Fibroblast of villous mesenchyme (primary cell): ENCODE results near the gene TMSB15B. TPM values are rescaled to one million over a fixed set of nuclear protein-coding genes. Genes with fewer than 3 reads are reported as not detected.
"Not testable (repeated sequence)": the region's sequence is repeated elsewhere in the genome, so short reads cannot be mapped to it uniquely, and the experiment has no call there.

Source experiments
- DNase-seq: peaks from one replicate; pipeline ENCODE4 v3.0.0-alpha.2; 2010; ENCODE audit warnings: low read depth
- H3K4me3 ChIP-seq: 2 replicates; pipeline ENCODE4 v1.5.1; 2011; ENCODE audit warnings: low read depth, mild to moderate bottlenecking, low read length
- total RNA-seq: library from RNA; depleted of rRNA; stranded (reverse); fragments of >200 nt; gene quantifications from 2 replicates; pipeline ENCODE4 v1.2.3, GENCODE V29; 2012
- TF ChIP-seq, protein P1 (sequence below): IDR thresholded peaks from 2 replicates; pipeline ENCODE4 v1.5.1; 2012; ENCODE audit warnings: low read depth, mild to moderate bottlenecking, low read length; ENCODE audit not compliant: insufficient read depth

The TMSB15B gene
- total RNA-seq, 1 donor, result 6.5 TPM

DNA sequence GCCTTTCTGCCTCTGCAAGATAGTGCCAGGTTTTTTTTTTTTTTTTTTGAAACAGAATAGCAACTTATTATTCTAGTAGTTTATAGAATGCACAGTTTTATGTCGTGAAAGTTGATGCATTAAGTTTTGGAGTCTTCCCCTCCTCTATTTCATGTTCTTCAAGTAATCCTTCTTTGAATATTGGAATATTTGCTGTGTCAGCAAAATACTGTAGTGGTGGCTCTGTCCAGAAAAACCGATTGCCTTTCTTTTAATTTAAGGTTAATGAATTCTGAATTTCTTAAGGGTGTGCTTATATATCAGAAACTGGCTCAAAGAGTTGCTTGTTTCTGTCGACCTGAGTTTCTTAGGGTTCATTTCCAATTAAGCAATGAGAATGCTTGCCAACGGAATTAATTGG is 34.8 kb upstream of the TMSB15B start:
- no peak overlapping the region for H3K4me3 ChIP-seq
- TF ChIP-seq, protein P1, sequence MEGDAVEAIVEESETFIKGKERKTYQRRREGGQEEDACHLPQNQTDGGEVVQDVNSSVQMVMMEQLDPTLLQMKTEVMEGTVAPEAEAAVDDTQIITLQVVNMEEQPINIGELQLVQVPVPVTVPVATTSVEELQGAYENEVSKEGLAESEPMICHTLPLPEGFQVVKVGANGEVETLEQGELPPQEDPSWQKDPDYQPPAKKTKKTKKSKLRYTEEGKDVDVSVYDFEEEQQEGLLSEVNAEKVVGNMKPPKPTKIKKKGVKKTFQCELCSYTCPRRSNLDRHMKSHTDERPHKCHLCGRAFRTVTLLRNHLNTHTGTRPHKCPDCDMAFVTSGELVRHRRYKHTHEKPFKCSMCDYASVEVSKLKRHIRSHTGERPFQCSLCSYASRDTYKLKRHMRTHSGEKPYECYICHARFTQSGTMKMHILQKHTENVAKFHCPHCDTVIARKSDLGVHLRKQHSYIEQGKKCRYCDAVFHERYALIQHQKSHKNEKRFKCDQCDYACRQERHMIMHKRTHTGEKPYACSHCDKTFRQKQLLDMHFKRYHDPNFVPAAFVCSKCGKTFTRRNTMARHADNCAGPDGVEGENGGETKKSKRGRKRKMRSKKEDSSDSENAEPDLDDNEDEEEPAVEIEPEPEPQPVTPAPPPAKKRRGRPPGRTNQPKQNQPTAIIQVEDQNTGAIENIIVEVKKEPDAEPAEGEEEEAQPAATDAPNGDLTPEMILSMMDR, result no peak
- no peak for DNase-seq

DNA sequence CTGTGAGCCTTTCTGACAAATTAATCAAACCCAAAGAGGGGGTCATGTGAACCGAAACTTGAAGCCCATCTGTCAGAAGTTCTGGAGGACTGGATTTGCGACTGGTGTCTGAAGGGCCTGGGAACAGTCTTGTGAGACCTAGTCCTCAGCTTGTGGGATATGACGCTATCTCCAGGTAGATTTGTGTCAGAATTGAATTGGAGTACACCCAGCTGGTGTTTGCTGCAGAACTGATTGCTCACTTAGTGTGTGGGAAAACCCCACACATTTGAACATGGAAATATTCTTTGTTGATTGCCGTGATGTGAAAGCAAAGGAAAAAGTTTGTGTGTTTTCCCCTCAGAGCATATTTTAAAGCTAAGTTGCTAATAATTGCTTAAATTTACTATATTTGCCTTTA is 30.3 kb upstream of the TMSB15B start:
- TF ChIP-seq, protein P1, result no peak
- H3K4me3 ChIP-seq, result no peak overlapping the region
- no peak for DNase-seq

- H3K4me3 ChIP-seq, DNase-seq: not testable (repeated sequence)
Measured at GRCh38 chrX:103940257-103940656, 22.2 kb upstream of the TMSB15B start.

- H3K4me3 ChIP-seq, result no peak overlapping the region
- peak; percentile 40 for DNase-seq
- TF ChIP-seq, protein P1, result peak; percentile 35
Measured at GRCh38 chrX:103941201-103941975, 21.0 kb upstream of the TMSB15B start.

DNA sequence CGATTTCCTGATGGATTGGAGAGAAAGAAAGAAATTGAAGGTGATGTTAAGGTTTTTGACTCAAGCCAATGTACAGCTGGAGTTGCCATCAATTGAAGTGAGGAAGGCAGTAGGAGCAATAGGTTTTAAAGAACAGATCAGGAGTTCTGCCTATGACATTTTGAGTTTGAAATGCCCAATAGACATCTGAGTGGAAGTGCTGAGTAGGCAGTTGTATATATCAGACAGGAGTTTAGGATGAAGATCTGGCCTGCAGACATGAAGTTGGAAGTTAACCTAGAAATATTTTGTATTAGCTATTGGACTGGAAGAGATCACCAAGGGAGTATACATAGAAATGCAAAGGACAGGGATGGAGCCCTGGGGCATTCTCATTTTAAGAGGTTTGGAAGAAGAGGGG is 12.9 kb upstream of the TMSB15B start:
- DNase-seq, result no peak
- TF ChIP-seq, protein P1, result no peak
- H3K4me3 ChIP-seq, result no peak overlapping the region

DNA sequence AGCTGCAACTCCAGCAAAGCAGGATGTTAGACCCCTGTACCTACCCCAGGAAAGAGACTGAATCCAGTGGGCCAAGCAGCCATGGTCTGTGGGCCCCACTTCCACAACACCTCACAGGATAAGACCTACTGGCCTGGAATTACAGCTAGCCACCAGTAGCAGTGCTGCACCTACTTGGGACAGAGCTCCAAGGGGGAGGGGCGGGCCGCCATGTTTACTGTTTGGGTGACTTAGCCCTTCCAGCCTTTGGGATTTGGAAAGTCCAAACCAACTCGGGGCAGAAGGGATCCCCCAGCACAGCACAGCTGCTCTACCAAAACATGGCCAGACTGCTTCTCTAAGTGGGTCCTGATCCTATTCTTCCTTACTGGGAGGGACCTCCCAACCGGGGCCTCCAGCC is 9.1 kb upstream of the TMSB15B start:
- DNase-seq, result no peak
- no peak overlapping the region for H3K4me3 ChIP-seq
- TF ChIP-seq, protein P1, result no peak

DNA sequence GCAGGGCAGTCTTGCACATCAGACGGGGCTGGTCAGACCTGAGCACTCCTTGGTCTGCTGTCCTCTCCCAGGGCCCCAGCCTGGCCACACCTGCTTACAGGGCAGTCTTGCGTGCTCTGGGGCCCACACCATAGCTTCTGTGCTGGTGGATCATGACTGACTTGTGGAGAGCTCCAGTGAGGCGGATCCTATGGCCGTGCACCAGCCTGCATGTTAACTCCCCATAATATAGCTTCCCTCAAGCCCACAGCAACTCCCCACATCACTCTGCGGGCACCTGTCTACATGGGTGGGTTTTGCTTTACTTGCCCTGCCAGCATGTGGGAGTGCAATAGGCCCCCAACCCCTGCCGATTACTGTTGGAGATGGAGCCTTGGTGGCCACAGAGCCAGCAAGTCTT is 8.2 kb upstream of the TMSB15B start:
- TF ChIP-seq, protein P1, result no peak
- no peak overlapping the region for H3K4me3 ChIP-seq
- no peak for DNase-seq

DNA sequence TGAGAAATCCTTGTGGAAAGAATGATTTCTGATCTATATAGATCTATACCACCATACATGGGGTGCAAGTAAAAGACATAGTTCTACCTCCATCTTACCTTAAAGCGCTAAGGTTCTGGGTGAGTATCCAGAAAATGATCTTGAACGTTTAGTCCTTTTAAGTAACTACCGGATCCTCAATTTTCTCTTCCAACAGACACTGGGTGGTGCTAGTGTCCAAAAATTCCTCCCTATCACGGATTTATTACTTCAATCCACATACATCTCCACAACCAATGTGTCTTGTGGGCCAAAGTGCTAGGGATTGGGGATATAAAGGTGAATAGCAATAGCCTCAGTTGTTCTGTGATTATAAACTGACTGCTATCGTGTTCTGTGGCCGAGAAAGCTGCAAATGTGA is 1.8 kb upstream of the TMSB15B start:
- not testable (repeated sequence) for DNase-seq, H3K4me3 ChIP-seq

GRCh38 chrX:103983508-103983907 is 21.1 kb downstream of the TMSB15B start:
- not testable (repeated sequence) for DNase-seq, H3K4me3 ChIP-seq
